Measurements from ENCODE around the gene LRRC8B. TPM values are rescaled to one million over a fixed set of nuclear protein-coding genes. Genes with fewer than 3 reads are reported as not detected.

The LRRC8B gene
- total and polyA plus RNA-seq, 2 of the 8 experiments (the other 6 are each of a cell fraction or from before 2014, with no cell fraction given), result 18.4 to 29.2 TPM

GRCh38 chr1:89535537-89535936 lies 10.9 kb downstream of the LRRC8B start (continued):
- TF ChIP-seq GABPA (IDR thresholded peaks at IDR 0.05; ENCODE audit: borderline replicate concordance, insufficient read depth, low read length) (no peak), TEAD4 (IDR thresholded peaks at IDR 0.05; ENCODE audit: low read depth, low read length) (no peak), HDAC2 (IDR thresholded peaks at IDR 0.05; ENCODE audit: borderline replicate concordance in 1 of 2, low read depth in 2 of 2, low read length in 2 of 2) (no peak), HDAC6 (IDR thresholded peaks at IDR 0.05; ENCODE audit: low read depth, low read length) (no peak), PHF8 (conservative IDR thresholded peaks at IDR 0.05; ENCODE audit: low read depth, low read length) (no peak)
- TF ChIP-seq, protein P1, sequence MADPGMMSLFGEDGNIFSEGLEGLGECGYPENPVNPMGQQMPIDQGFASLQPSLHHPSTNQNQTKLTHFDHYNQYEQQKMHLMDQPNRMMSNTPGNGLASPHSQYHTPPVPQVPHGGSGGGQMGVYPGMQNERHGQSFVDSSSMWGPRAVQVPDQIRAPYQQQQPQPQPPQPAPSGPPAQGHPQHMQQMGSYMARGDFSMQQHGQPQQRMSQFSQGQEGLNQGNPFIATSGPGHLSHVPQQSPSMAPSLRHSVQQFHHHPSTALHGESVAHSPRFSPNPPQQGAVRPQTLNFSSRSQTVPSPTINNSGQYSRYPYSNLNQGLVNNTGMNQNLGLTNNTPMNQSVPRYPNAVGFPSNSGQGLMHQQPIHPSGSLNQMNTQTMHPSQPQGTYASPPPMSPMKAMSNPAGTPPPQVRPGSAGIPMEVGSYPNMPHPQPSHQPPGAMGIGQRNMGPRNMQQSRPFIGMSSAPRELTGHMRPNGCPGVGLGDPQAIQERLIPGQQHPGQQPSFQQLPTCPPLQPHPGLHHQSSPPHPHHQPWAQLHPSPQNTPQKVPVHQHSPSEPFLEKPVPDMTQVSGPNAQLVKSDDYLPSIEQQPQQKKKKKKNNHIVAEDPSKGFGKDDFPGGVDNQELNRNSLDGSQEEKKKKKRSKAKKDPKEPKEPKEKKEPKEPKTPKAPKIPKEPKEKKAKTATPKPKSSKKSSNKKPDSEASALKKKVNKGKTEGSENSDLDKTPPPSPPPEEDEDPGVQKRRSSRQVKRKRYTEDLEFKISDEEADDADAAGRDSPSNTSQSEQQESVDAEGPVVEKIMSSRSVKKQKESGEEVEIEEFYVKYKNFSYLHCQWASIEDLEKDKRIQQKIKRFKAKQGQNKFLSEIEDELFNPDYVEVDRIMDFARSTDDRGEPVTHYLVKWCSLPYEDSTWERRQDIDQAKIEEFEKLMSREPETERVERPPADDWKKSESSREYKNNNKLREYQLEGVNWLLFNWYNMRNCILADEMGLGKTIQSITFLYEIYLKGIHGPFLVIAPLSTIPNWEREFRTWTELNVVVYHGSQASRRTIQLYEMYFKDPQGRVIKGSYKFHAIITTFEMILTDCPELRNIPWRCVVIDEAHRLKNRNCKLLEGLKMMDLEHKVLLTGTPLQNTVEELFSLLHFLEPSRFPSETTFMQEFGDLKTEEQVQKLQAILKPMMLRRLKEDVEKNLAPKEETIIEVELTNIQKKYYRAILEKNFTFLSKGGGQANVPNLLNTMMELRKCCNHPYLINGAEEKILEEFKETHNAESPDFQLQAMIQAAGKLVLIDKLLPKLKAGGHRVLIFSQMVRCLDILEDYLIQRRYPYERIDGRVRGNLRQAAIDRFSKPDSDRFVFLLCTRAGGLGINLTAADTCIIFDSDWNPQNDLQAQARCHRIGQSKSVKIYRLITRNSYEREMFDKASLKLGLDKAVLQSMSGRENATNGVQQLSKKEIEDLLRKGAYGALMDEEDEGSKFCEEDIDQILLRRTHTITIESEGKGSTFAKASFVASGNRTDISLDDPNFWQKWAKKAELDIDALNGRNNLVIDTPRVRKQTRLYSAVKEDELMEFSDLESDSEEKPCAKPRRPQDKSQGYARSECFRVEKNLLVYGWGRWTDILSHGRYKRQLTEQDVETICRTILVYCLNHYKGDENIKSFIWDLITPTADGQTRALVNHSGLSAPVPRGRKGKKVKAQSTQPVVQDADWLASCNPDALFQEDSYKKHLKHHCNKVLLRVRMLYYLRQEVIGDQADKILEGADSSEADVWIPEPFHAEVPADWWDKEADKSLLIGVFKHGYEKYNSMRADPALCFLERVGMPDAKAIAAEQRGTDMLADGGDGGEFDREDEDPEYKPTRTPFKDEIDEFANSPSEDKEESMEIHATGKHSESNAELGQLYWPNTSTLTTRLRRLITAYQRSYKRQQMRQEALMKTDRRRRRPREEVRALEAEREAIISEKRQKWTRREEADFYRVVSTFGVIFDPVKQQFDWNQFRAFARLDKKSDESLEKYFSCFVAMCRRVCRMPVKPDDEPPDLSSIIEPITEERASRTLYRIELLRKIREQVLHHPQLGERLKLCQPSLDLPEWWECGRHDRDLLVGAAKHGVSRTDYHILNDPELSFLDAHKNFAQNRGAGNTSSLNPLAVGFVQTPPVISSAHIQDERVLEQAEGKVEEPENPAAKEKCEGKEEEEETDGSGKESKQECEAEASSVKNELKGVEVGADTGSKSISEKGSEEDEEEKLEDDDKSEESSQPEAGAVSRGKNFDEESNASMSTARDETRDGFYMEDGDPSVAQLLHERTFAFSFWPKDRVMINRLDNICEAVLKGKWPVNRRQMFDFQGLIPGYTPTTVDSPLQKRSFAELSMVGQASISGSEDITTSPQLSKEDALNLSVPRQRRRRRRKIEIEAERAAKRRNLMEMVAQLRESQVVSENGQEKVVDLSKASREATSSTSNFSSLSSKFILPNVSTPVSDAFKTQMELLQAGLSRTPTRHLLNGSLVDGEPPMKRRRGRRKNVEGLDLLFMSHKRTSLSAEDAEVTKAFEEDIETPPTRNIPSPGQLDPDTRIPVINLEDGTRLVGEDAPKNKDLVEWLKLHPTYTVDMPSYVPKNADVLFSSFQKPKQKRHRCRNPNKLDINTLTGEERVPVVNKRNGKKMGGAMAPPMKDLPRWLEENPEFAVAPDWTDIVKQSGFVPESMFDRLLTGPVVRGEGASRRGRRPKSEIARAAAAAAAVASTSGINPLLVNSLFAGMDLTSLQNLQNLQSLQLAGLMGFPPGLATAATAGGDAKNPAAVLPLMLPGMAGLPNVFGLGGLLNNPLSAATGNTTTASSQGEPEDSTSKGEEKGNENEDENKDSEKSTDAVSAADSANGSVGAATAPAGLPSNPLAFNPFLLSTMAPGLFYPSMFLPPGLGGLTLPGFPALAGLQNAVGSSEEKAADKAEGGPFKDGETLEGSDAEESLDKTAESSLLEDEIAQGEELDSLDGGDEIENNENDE (IDR thresholded peaks at IDR 0.05; ENCODE audit: insufficient replicate concordance, low read length), result no peak

Measured in H1 (cell line).